Uterus (tissue), 4 donors: ENCODE data around the gene HEBP1. TPM values are rescaled to one million over a fixed set of nuclear protein-coding genes. Genes with fewer than 3 reads are reported as not detected.

Experiments used
- DNase-seq, 2 donors: peaks; one replicate each; pipeline ENCODE4 v3.0.0-alpha.2; 2019 to 2020
- H3K27ac ChIP-seq, 2 donors: fragments of 200-600 bp; sonication (generic); 1 replicate in 1 of 2; 2 replicates in 1 of 2; pipeline ENCODE4 v1.5.1; 2016 to 2018
- H3K27me3 ChIP-seq, 2 donors: fragments of 200-600 bp; sonication (generic); one replicate each; pipeline ENCODE4 v1.5.1; 2018 to 2019; ENCODE audit warnings: control low read depth in 1 of 2
- H3K36me3 ChIP-seq, 2 donors: fragments of 200-600 bp; sonication (generic); one replicate each; pipeline ENCODE4 v1.5.1; 2019; ENCODE audit warnings: control low read depth in 1 of 2
- H3K4me1 ChIP-seq, 2 donors: fragments of 200-600 bp; sonication (generic); one replicate each; pipeline ENCODE4 v1.5.1; 2018 to 2019; ENCODE audit warnings: control low read depth in 1 of 2
- H3K4me3 ChIP-seq, 2 donors: fragments of 200-600 bp; sonication (generic); 1 replicate in 1 of 2; 2 replicates in 1 of 2; pipeline ENCODE4 v1.5.1; 2018 to 2019; ENCODE audit warnings: mild to moderate bottlenecking in 1 of 2
- H3K9me3 ChIP-seq, 2 donors: fragments of 200-600 bp; sonication (generic); one replicate each; pipeline ENCODE4 v1.5.1; 2019; ENCODE audit warnings: control low read depth in 1 of 2
- CTCF ChIP-seq, 4 experiments: fragments of 200-600 bp in 2 of 4; fragments of 450-650 bp in 2 of 4; sonication (generic) in 2 of 4; IDR thresholded peaks; one replicate each; pipeline ENCODE4 v1.5.1; 2016 to 2019; ENCODE audit warnings: antibody characterized with exemption in 4 of 4, mild to moderate bottlenecking in 2 of 4, moderate library complexity in 1 of 4
- POLR2A ChIP-seq, 2 donors: fragments of 450-650 bp; IDR thresholded peaks; one replicate each; pipeline ENCODE4 v1.6.1; 2016; ENCODE audit warnings: antibody characterized with exemption in 2 of 2, mild to moderate bottlenecking in 1 of 2, moderate library complexity in 1 of 2
- intact Hi-C: fragments of 100-400 bp; cut with DNase I; formaldehyde crosslinking; loops from one replicate; pipeline ENCODE4 v1.15.1; 2023; ENCODE audit warnings: low total_unique reads
- total RNA-seq, 4 donors: library from RNA; depleted of rRNA in 3 of 4; stranded (reverse); fragments of >200 nt in 3 of 4; gene quantifications; one replicate each; pipeline versions ENCODE4 v1.1.0 to v1.2.4, GENCODE V29; 2014 to 2023
- donor health status: DM: yes; HTN: yes; CAD: no.

Gene HEBP1
- total RNA-seq, 4 donors from 2014 or later = 10.5 to 64.4 (median 40.9) TPM

- peaks cover 4 to 6% of the 10 kb centered on the region in 2 donors for H3K4me1 ChIP-seq
- DNase-seq = peak; percentile 36 to 48
- H3K4me3 ChIP-seq = no peak overlapping the region
- no peaks in the 10 kb centered on the region for H3K36me3 ChIP-seq
- intact Hi-C loops = no loop called here
- peak overlapping the region; percentile 64 to 67 for H3K27ac ChIP-seq
- H3K9me3 ChIP-seq = no peaks in the 10 kb centered on the region
- H3K27me3 ChIP-seq = no peaks in the 10 kb centered on the region
- no peak for TF ChIP-seq POLR2A (IDR thresholded peaks at IDR 0.05)
- no peak for TF ChIP-seq CTCF (IDR thresholded peaks at IDR 0.05)
These were observed 20.3 kb downstream of the HEBP1 start for GRCh38 chr12:12979731-12980259.

DNA sequence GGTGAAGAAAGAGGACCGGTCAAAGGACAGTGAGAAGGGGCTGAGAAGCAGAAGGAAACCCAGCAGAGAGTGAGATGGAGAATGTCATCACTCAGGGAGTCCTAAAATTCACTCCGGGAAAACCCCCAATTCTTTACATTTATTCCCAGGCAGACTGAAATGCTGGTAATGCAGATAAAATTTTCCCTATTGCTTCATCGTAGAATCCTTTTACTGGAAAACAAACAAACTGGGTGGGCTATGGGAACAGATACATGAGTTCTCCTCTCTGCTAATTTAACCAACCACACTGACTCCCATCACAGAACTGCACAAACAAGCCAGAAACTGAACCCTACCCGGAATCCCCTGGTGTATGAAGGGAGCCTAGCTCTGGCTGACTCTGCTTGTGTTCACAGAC lies 20.9 kb downstream of the HEBP1 start:
- H3K9me3 ChIP-seq = no peaks in the 10 kb centered on the region
- no peaks in the 10 kb centered on the region for H3K36me3 ChIP-seq
- TF ChIP-seq POLR2A (IDR thresholded peaks at IDR 0.05) (no peak), CTCF (IDR thresholded peaks at IDR 0.05) (no peak)
- H3K27ac ChIP-seq = peak overlapping the region; percentile 64 to 67
- H3K4me1 ChIP-seq = peaks cover 4 to 6% of the 10 kb centered on the region in 2 donors
- H3K27me3 ChIP-seq = no peaks in the 10 kb centered on the region
- no peak overlapping the region for H3K4me3 ChIP-seq
- intact Hi-C loops = no loop called here
- DNase-seq = no peak

GRCh38 chr12:12977231-12977630 lies 22.8 kb downstream of the HEBP1 start:
- no peaks in the 10 kb centered on the region for H3K36me3 ChIP-seq

GRCh38 chr12:12976366-12976765 lies 23.7 kb downstream of the HEBP1 start:
- H3K9me3 ChIP-seq = no peaks in the 10 kb centered on the region
- intact Hi-C loops = no loop called here
- no peak overlapping the region for H3K4me3 ChIP-seq
- peaks cover 4 to 6% of the 10 kb centered on the region in 2 donors for H3K4me1 ChIP-seq
- TF ChIP-seq POLR2A (IDR thresholded peaks at IDR 0.05) (no peak), CTCF (IDR thresholded peaks at IDR 0.05) (no peak)
- peak overlapping the region; percentile 49 to 82 for H3K27ac ChIP-seq
- no peaks in the 10 kb centered on the region for H3K27me3 ChIP-seq
- no peaks in the 10 kb centered on the region for H3K36me3 ChIP-seq
- DNase-seq = peak; percentile 36 to 63

More at GRCh38 chr12:12977231-12977630, 22.8 kb downstream of the HEBP1 start:
- intact Hi-C loops = no loop called here
- Histone ChIP-seq H3K9me3 (no peaks in the 10 kb centered on the region), H3K27me3 (no peaks in the 10 kb centered on the region), H3K4me1 (peaks cover 4 to 6% of the 10 kb centered on the region in 2 donors), H3K4me3 (no peak overlapping the region), H3K27ac (peak overlapping the region; percentile 49 to 82)
- DNase-seq = no peak
- TF ChIP-seq CTCF (IDR thresholded peaks at IDR 0.05) (no peak), POLR2A (IDR thresholded peaks at IDR 0.05) (no peak)

- intact Hi-C loops = no loop called here
- Histone ChIP-seq H3K4me1 (peaks cover 4 to 6% of the 10 kb centered on the region in 2 donors), H3K36me3 (no peaks in the 10 kb centered on the region), H3K4me3 (no peak overlapping the region), H3K27ac (peak overlapping the region; percentile 49 to 82), H3K27me3 (no peaks in the 10 kb centered on the region), H3K9me3 (no peaks in the 10 kb centered on the region)
- TF ChIP-seq CTCF (IDR thresholded peaks at IDR 0.05) = peak in 1 of 4 experiments; percentile 16
- TF ChIP-seq POLR2A (IDR thresholded peaks at IDR 0.05) = no peak
- DNase-seq = peak in 1 of 2 donors; percentile 27
These were observed 24.6 kb downstream of the HEBP1 start for GRCh38 chr12:12975322-12976077.
